Stimulated activated CD4-positive, alpha-beta T cell treated with anti-CD3 and anti-CD28 coated beads, TNF-alpha, amount 100 ng/mL, for 1 hour (primary cell): ENCODE measurements around the gene IRF8.

Source experiments
- DNase-seq, 3 donors: peaks; one replicate each; pipeline ENCODE4 v3.0.0-alpha.2; 2020; ENCODE audit warnings: low read depth in 3 of 3, low spot score in 1 of 3

The IRF8 gene

DNA sequence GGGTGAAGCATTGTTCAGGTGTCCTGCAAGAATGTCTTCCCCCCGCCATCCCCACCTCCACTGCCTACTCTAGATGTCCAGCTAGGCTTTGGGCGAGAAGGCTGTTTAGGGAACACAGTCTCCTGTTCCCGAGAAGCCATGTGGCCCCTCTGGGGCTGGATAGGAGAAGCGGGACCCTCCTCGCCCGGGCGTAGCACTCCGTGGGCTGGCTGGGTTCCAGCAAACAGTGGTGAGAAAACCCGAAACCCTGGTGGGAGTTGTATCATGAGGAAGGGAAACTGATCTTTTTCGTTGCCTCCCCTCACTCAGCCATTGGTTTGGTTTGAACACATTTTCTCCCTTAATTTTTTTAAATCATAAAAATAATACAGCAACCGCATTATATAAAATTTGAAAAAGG lies 56.6 kb downstream of the IRF8 start:
- DNase-seq, result no peak

DNA sequence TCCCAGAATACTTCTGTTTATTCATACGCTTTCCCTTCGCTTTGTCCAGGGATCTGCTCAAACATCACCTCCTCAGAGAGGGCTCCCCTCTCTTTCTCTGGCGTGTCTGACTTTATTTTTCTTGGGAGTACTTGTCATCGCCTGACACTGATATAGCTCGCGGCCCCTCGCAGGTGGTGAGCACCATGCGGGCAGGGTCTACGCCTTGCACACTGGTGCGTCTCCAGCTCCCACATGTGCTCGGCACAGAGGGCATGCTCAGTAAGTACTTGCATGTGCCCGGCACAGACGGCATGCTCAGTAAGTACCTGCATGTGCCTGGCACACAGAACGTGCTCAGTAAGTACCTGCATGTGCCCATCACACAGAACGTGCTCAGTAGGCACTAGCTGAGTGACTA lies 57.5 kb downstream of the IRF8 start:
- DNase-seq, result no peak

DNA sequence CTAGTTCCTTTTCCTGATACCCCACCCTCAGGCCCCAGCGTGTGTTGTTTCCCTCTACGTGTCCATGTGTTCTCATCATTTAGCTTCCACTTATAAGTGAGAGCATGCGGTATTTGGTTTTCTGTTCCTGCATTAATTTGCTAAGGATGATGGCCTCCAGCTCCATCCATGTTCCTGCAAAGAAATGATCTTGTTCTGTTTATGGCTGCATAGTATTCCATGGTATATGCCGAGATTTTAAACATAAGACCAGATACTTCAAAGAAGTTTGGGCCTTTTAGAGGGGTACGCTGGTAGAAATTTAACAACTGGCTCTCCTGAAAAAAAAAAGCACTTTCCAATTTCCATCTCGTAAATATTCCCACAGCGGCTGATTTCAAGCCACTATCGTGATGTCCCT lies 59.8 kb downstream of the IRF8 start:
- DNase-seq, result no peak

DNA sequence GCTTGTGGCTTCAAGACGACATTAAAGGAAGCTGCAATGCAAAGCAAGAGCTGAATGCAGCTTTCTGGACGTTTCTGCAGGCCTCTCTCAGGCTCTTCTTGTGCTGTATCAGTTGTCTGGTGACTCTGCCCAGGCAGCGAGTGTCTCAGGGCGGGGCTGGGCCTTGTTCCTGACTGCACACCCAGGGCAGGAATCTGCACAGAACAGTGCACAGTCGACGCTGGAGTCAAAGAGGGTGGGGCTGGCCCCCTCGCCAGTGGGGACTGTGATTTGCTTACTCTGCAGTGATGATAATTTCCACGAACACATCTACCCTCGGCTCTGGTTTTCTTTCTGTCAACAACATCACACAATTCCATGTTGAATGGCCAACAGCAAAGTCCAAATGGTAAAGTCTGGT lies 60.7 kb downstream of the IRF8 start:
- no peak for DNase-seq

DNA sequence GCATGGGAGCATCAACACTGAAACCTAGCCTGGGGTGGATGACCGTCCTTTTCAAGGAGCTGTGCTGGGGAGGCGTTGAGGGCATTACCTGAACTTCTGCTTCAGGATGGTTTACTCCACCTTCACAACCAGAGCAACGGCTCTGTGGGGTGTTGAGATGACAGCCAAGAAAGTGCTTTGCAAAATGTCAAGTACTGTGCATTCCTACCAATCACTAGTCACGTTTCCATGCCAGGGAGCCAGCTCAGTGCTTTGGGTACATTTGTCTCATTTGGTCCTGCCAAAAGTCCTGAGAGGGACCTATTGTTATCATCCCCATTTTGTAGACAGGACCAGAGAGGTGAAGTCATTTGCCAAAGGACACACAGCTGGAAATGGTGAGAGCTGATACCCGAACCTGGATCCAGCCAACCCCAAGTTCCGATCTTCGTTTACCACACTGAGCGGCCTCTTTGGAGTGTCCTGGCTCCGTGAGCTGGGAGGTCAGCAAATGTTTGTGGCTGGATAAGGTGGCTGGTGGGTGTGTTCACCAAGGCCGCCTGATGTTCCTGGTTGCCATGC lies 61.6 kb downstream of the IRF8 start:
- no peak for DNase-seq

DNA sequence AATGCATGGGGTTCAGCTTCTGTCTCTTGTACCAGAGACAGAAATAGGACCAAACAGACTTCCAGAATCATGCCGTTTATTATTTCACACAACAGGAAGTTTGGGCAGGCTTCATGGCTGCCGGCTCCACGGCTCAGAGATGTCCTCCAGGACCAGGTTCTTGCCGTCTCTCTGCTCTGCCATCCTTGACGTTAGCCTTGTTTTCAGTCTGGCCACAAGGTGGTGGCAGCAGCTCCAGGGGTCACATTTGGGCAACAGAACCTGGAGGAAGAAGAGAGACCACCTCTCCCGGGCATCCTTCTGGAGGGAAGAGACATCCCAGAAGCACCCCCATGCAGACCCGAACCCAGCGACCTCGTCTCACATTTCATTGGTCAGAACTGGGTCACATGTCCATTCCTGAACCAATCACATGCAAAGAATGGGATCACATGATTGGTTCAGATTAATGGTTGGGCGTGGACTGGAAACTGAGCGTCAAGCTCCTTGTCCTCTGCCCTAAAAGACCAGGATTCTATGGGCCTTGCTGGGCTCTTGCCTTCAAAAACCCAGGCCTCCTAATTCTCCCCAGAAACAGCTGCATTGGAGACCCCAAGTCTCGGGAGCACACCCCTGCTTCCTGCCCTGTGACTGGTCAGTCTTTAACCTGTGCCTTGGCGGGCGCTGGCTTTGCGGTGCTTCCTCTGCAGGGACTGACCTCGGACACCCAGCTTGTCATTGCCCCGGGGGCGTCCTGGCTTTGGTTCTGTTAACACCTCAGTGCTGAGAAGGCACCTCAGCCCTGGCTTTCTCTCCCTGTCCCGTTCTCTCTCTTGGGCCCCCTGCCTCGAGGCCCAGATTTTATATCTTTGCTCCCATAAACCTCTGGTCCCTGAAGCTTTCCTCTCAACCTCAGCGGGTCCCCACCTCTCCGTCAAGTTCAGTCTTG lies 63.3 kb downstream of the IRF8 start:
- no peak for DNase-seq

DNA sequence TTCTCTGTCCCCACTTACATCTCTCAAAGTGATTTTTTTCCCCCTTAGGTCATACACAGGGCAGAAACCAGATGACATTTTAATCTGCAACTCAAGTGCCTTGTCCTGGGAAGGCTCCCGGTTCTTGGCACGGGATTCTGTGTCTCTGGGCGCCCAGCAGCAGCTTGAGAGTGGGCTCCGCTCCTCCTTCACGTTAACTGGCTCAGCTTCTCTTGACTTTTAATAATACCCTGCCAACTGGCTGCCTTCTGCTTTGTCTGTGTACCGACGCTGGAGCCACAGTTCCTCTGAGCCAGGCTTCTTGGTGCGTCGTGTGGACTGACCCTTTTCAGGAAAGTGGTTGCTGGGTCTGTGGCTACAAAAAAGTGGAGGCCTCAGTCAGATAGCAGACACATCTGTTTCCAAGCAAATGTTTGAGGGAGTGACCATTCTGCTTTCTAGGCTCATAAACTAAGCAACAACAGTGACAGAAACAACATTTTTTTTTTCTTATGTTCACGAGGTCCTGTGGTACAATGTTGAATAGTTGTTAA lies 64.9 kb downstream of the IRF8 start:
- no peak for DNase-seq

DNA sequence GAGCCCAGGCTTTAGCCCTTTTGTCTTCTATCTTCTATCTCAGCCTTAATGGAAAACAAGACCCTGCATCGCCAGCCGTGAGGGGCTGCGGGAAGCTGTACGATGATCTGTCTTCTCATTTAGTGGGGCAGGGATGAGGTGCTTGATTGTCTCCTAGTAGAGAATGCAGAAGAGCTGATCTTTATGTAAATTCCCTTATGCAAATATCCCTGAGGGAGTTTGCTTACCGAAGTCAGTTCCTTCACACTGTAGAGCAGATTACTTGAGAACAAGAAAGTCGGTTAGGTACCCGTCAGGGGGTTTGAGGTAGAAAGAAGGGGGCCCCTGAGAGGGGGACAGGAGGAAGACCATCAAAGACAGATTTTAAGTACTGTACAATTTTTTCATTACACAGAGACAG lies 66.2 kb downstream of the IRF8 start:
- no peak for DNase-seq

DNA sequence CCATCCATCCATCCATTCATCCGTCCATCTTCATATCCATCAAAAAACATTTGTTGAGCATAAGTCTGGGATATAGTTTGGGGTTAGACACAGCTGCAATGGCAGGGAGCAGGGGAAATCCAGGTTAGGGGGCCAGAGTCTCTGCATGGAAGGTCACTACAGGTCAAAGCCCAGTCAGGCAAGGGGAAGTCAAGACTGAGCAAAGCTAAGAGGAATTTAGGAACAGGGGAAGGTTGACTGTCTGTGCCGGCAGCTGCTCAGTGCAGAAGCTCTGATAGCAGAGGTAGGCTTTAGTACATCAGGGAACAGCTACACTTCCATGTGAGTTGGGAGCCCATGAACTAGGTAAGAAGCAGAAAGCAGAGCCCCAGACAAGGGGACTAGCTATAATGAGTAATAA lies 68.1 kb downstream of the IRF8 start:
- no peak for DNase-seq

DNA sequence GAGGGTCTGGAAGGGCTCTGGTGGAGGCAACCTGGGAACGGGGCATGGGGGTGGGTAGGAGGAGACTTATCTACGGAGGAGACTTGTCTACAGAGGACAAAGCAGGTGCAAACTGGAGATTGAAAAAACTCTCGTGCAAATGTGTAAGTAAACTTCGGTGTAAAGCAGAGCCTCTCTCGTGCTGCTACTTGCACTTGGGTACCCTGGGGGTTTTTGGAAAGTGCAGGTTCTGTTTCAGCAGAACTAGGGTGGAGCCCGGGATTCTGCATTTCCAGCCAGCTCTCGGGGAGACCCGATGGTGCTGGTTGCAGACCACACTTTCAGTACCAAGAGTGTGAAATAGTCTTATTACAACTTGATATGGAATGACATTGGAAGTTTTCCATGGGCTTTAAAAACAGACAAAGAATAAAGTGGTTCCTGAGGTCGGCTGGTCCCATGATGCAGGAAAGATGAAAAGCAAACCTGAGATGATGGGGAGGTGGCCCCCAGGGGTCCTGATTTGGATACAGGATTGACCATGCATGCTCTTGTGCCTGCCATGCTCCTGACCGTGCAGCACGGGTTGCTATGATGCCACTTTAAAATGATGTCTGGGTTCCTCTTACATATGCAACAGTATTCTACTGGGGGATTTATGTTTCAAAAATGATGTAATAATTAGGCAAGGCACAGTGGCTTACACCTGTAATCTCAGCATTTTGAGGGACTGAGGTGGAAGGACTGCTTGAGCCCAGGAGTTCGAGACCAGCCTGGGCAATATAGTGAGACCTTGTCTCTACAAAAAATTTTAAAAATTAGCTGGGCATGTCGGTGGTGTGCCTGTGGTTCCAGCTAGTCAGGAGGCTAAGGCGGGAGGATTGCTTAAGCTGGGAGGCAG lies 69.3 kb downstream of the IRF8 start:
- no peak for DNase-seq

DNA sequence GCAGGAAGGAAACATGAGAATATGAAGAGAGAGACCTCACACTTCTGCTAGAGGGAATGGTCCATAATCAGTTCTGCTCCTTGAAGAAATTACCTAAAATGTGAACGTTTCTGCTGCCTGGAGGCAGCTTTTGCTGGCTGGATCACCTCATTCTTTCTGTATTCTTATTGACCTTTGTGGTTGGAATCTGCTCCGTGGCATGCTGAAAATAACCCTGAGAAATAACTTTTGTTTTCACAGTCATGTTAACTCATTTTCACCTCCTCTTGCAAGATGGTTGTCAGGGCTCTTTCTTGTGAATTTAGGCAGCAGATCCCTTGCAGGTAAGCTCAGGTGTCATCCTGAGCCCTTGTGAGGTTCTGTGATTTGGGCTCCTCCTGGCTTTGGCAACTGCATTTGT lies 70.2 kb downstream of the IRF8 start:
- DNase-seq, result no peak

DNA sequence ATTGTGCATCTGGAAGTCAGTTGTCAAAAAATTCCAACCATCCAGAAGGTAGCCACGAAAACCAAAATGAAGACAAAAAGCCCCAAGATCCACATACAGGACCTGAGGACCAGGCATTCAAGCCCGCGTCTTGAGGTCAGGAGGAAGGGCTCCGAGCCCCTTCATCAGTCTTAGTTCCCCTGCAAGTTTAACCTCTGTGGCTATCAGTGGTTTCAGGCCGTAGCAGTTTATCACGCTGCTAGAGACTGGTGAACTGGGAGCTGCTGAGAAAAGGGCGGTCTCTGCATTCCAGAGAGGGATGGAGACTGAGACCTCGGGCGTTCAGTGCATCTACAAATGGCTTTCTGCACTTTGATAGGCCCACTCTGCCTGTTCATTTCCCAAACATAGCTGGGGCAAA lies 70.6 kb downstream of the IRF8 start:
- no peak for DNase-seq

DNA sequence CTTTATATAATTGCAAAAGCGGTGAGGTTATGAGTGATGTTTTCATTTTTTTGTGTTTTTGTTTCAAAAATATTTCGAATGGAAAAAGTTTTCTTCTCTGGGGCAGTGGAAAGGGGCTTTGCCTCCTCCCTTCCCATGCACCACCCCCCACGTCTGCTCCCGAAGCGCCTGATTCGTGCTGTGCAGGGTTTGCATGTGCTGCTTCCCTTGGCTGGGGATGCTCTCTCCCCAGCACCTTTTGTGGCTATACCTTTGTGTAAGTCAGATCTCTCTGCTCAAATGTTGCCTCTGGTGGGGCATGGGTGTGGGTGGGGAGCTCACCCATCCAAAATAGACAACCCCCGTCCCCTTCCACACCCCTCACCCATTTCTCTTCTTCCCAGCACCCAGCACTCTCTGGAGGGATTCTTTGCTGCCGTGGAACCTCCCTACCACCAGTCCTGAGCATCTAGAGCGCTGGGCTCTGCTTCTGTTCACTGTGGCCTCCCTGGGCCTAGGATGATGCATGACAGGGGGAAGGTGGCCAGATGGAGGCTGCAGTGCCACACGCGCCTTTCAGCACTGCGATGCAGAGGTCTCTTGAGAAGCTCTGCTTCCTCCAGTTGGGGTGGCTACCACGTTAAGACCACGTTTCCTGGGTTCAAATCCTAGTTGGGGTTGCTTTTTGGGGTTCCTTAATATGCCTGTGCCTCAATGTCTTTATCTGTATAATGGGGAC lies 71.2 kb downstream of the IRF8 start:
- DNase-seq, result no peak

DNA sequence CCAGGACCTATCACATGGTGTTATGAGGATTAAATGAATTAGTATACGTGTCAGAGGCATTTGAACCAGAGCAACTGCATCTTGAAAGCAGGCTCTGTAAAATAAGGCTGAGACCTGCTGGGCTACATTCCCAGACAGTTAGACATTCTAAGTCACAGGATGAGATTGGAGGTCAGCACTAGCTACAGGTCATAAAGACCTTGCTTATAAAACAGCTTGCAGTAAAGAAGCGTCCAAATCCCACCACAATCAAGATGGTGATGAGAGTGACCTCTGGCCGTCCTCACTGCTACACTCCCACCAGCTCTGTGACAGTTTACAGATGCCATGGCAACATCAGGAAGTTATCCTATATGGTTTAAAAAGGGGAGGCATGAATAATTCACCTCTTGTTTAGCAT lies 71.8 kb downstream of the IRF8 start:
- DNase-seq, result no peak
